H7 (cell line): ENCODE measurements around the gene MFSD6. TPM values are rescaled to one million over a fixed set of nuclear protein-coding genes. Genes with fewer than 3 reads are reported as not detected.
"Not testable (repeated sequence)": the region's sequence is repeated elsewhere in the genome, so short reads cannot be mapped to it uniquely, and the experiment has no call there.

Experiments
- DNase-seq: peaks from one replicate; pipeline ENCODE4 v3.0.0; 2012
- H3K27me3 ChIP-seq: 2 replicates; pipeline ENCODE4 v1.6.0; 2011; ENCODE audit warnings: mild to moderate bottlenecking, low read length; ENCODE audit not compliant: control insufficient read depth, insufficient read depth
- H3K36me3 ChIP-seq: replicated peaks from 2 replicates; pipeline ENCODE4 v1.5.1; 2011; ENCODE audit warnings: low read length; ENCODE audit not compliant: control insufficient read depth, insufficient read depth
- H3K4me3 ChIP-seq: 2 replicates; pipeline ENCODE4 v1.5.1; 2011; ENCODE audit warnings: low read depth, mild to moderate bottlenecking, control low read depth, low read length, moderate library complexity; ENCODE audit not compliant: insufficient read depth
- total RNA-seq: library from RNA; depleted of rRNA; stranded (reverse); fragments of >200 nt; shearing (Covaris generic); gene quantifications from 2 replicates; pipeline ENCODE4 v1.2.3, GENCODE V29; 2014

MFSD6 gene
- total RNA-seq, 1 experiment from 2014 or later, result 1.6 TPM

GRCh38 chr2:190456833-190457232, 48.7 kb downstream of the MFSD6 start:
- Histone ChIP-seq H3K4me3 (no peak overlapping the region), H3K36me3 (no peaks in the 10 kb centered on the region)

GRCh38 chr2:190457256-190457655, 49.1 kb downstream of the MFSD6 start:
- DNase-seq, result no peak
- no peak overlapping the region for H3K4me3 ChIP-seq
- no peaks in the 10 kb centered on the region for H3K36me3 ChIP-seq
- H3K27me3 ChIP-seq, result no peaks in the 10 kb centered on the region

More at GRCh38 chr2:190456833-190457232, 48.7 kb downstream of the MFSD6 start:
- no peaks in the 10 kb centered on the region for H3K27me3 ChIP-seq
- no peak for DNase-seq

GRCh38 chr2:190458352-190459107, 50.4 kb downstream of the MFSD6 start:
- H3K4me3 ChIP-seq, result no peak overlapping the region
- H3K27me3 ChIP-seq, result no peaks in the 10 kb centered on the region
- no peaks in the 10 kb centered on the region for H3K36me3 ChIP-seq
- DNase-seq, result no peak

- Histone ChIP-seq H3K27me3 (no peaks in the 10 kb centered on the region), H3K4me3 (no peak overlapping the region), H3K36me3 (no peaks in the 10 kb centered on the region)
- DNase-seq, result no peak
These were observed 51.7 kb downstream of the MFSD6 start for GRCh38 chr2:190459881-190460280.

GRCh38 chr2:190460487-190460886, 52.3 kb downstream of the MFSD6 start:
- Histone ChIP-seq H3K36me3 (no peaks in the 10 kb centered on the region), H3K27me3 (no peaks in the 10 kb centered on the region), H3K4me3 (no peak overlapping the region)
- DNase-seq, result no peak

- H3K27me3 ChIP-seq, result no peaks in the 10 kb centered on the region
- no peaks in the 10 kb centered on the region for H3K36me3 ChIP-seq
- no peak for DNase-seq
- H3K4me3 ChIP-seq, result no peak overlapping the region
These were observed 54.0 kb downstream of the MFSD6 start for GRCh38 chr2:190462181-190462580.

GRCh38 chr2:190462611-190463010, 54.5 kb downstream of the MFSD6 start:
- Histone ChIP-seq H3K4me3 (no peak overlapping the region), H3K36me3 (no peaks in the 10 kb centered on the region), H3K27me3 (no peaks in the 10 kb centered on the region)
- DNase-seq, result no peak

- H3K4me3 ChIP-seq, result no peak overlapping the region
These were observed 56.9 kb downstream of the MFSD6 start for GRCh38 chr2:190465060-190465459.

GRCh38 chr2:190466819-190467446, 58.8 kb downstream of the MFSD6 start:
- Histone ChIP-seq H3K36me3 (no peaks in the 10 kb centered on the region), H3K27me3 (no peaks in the 10 kb centered on the region), H3K4me3 (no peak overlapping the region)
- no peak for DNase-seq

More at GRCh38 chr2:190465060-190465459, 56.9 kb downstream of the MFSD6 start:
- H3K27me3 ChIP-seq, result no peaks in the 10 kb centered on the region
- H3K36me3 ChIP-seq, result no peaks in the 10 kb centered on the region
- no peak for DNase-seq

GRCh38 chr2:190467575-190468083, 59.5 kb downstream of the MFSD6 start:
- DNase-seq, result no peak
- Histone ChIP-seq H3K4me3 (no peak overlapping the region), H3K27me3 (no peaks in the 10 kb centered on the region), H3K36me3 (no peaks in the 10 kb centered on the region)

GRCh38 chr2:190468354-190468753, 60.2 kb downstream of the MFSD6 start:
- not testable (repeated sequence) for H3K4me3 ChIP-seq, H3K36me3 ChIP-seq, DNase-seq, H3K27me3 ChIP-seq

GRCh38 chr2:190468814-190469569, 60.8 kb downstream of the MFSD6 start:
- H3K27me3 ChIP-seq, result no peaks in the 10 kb centered on the region
- no peak for DNase-seq
- H3K4me3 ChIP-seq, result no peak overlapping the region
- H3K36me3 ChIP-seq, result no peaks in the 10 kb centered on the region

GRCh38 chr2:190469771-190470170, 61.6 kb downstream of the MFSD6 start:
- H3K4me3 ChIP-seq, result no peak overlapping the region
- DNase-seq, result no peak
- no peaks in the 10 kb centered on the region for H3K27me3 ChIP-seq
- no peaks in the 10 kb centered on the region for H3K36me3 ChIP-seq

GRCh38 chr2:190470256-190470826, 62.2 kb downstream of the MFSD6 start:
- Histone ChIP-seq H3K4me3 (no peak overlapping the region), H3K27me3 (no peaks in the 10 kb centered on the region), H3K36me3 (no peaks in the 10 kb centered on the region)
- no peak for DNase-seq
